Measurements from ENCODE around the gene RRP1B.
A peak's percentile ranks its signal among the peaks of the same experiment; 100 is the strongest.
"Not testable (repeated sequence)": the region's sequence is repeated elsewhere in the genome, so short reads cannot be mapped to it uniquely, and the experiment has no call there.

Gene RRP1B, protein sequence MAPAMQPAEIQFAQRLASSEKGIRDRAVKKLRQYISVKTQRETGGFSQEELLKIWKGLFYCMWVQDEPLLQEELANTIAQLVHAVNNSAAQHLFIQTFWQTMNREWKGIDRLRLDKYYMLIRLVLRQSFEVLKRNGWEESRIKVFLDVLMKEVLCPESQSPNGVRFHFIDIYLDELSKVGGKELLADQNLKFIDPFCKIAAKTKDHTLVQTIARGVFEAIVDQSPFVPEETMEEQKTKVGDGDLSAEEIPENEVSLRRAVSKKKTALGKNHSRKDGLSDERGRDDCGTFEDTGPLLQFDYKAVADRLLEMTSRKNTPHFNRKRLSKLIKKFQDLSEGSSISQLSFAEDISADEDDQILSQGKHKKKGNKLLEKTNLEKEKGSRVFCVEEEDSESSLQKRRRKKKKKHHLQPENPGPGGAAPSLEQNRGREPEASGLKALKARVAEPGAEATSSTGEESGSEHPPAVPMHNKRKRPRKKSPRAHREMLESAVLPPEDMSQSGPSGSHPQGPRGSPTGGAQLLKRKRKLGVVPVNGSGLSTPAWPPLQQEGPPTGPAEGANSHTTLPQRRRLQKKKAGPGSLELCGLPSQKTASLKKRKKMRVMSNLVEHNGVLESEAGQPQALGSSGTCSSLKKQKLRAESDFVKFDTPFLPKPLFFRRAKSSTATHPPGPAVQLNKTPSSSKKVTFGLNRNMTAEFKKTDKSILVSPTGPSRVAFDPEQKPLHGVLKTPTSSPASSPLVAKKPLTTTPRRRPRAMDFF

DNA sequence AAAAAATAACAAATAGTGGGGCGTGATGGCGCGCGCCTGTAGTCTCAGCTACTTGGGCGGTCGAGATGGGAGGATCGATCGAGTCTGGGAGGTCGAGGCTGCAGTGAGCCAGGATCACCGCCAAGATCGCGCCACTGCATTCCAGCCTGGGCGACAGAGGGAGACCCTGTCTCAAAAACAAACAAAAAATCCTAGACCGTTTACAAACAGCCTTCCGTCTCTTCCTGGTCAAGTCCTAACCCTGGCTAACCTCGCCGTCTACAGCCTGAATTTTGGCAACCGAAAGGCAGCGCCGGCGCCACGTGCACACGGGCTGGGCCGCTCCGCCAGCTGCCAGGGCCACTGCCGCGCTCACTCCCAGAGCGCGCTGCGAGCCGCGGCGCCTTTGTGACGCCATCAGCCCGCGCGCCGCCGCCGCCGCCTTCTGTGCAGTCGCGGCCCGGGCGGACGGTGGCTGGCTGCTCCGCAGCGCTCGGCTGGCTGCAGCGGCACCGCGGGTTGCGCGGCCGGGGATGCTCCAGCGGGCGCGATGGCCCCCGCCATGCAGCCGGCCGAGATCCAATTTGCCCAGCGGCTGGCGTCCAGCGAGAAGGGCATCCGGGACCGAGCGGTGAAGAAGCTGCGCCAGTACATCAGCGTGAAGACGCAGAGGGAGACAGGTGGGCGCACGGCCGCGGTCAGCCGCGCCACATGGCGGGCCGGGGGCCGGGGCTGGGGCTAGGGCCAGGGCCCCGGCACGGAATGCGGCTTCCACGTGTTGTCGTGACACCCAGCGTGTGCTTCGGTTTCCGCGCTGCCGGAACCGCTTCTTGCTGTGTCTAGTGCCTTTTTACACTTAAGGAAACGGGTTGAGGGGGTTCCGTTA is at the start of gene RRP1B, which contains the start of gene HSF2BP:
Gene RRP1B, plus strand, starts transcription at position 425 of the 865 bp plus-strand sequence. Its CDS starts 105 bp downstream, at position 530.
Gene HSF2BP, minus strand, starts transcription at position 353 of the 865 bp plus-strand sequence. CDS start 1,392 bp downstream, outside the sequence.
- peak; percentile 76 to 80 for DNase-seq

- DNase-seq, result no peak
These were observed 47.6 kb upstream of the RRP1B start for GRCh38 chr21:43611598-43612369.

DNA sequence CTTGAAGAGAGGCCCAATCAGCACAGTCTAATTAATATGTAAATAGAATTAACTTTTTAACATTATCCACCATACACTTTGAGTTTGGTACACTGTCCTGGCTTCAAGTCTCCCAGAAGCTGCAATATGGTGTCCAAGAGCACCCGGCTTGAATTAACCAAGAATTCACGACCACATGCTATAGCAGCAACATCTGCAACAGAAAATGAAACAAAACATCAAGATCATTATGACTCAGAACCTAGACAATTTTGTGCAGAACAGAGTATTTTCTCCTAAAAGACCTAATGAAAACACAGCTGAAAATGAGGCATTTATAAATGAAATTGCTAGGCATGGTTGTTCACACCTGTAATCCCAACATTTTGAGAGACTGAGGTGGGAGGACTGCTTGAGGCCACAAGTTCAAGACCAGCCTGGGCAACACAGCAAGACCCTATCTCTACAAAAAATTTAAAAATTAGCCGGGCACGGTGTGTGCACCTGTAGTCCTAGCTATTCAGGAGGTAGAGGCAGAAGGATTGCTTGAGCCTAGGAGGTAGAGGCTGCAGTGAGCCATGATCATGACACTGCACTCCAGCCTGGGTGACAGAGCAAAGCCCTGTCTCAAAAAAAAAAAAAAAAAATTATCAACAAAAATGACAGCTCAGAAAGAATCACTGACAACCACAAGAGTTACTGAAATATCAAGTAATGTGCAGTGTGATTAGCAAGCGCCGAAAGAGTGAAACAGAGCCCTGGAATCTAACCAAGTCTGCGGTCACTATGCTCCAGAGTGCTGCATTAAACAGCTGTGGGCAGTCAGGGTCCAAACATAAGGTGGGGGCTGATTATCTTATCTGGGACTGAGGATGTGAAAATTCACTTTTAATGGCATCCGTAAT is 45.4 kb upstream of the RRP1B start:
- DNase-seq, result no peak

DNA sequence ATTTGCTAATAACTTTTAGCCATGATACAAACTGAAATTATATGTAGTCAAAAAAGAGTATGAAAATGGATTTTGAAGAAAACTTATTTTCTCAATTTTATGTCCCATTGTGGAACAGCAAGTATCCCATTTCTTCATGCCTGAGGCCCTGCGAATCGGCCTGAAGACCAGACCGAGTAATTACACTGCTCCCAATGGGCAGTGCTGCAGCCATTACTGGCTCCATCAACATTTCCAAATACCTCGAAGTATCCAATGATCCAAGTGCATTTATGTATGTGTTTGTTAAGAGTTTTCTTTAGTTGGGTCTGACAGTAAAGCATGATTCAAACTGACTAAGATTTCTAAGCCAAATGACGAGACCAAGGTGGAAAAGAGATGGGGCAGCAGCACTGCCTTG is 44.5 kb upstream of the RRP1B start:
- no peak for DNase-seq

- DNase-seq, result not testable (repeated sequence)
These were observed 42.5 kb upstream of the RRP1B start for GRCh38 chr21:43616861-43617260.

- no peak for DNase-seq
These were observed 40.4 kb upstream of the RRP1B start for GRCh38 chr21:43618940-43619339.

- no peak for DNase-seq
These were observed 40.0 kb upstream of the RRP1B start for GRCh38 chr21:43619344-43619743.

GRCh38 chr21:43619856-43620255 is 39.5 kb upstream of the RRP1B start:
- DNase-seq, result no peak

- DNase-seq, result no peak
These were observed 36.6 kb upstream of the RRP1B start for GRCh38 chr21:43622796-43623195.

- no peak for DNase-seq
These were observed 35.8 kb upstream of the RRP1B start for GRCh38 chr21:43623588-43623987.

DNA sequence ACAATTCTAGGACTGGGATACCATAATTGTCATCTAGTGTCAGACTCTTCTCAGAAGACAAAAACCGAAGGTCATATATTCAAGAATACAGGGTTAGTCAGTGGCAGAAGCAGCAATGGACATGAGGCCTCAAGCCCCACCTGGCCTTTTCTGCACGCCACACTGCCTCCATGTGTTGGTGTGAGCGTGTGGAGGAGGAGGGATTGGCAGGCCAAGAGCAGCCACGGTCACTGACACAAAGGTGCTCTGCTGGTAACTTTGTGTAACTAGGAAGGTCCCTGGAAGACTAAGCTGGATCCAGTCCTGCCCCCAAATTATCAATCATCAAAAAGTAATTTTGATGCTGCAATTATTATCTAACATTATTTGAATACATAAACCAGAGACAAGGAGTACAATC is 35.0 kb upstream of the RRP1B start:
- no peak for DNase-seq

GRCh38 chr21:43626390-43626789 is 33.0 kb upstream of the RRP1B start:
- DNase-seq, result no peak

- no peak for DNase-seq
These were observed 31.8 kb upstream of the RRP1B start for GRCh38 chr21:43627527-43627926.

DNA sequence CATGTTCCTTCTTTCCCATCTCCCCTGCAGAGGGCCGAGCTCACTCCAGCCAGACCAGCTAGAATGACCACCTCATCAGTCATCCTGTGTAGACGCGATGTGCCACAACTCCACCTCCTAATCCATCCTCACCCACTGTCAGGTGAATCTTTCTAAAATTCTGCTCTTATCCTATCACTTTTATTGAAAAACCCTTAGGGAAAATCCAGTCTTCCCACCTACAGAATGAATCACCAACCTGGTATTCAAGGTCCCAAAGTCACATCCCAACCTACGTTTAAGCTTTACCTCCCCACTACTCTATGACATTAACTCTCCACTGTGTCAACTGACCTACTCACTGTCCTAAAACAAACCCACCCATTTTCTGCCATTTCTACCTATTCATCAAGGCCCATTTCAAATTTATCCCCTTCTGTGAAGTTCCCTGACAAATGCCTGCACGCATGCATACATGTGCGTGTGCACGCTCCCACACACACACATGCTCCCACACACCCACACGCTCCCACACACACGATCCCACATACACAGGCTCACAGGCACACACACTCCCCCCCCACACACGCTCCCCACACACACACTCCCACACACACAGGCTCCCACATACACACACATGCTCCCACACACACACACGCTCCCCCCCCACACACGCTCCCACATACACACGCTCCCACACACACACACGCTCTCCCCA is 27.8 kb upstream of the RRP1B start:
- no peak for DNase-seq

GRCh38 chr21:43632373-43632905 is 26.9 kb upstream of the RRP1B start:
- no peak for DNase-seq

- DNase-seq, result no peak
These were observed 24.7 kb upstream of the RRP1B start for GRCh38 chr21:43634618-43635017.

DNA sequence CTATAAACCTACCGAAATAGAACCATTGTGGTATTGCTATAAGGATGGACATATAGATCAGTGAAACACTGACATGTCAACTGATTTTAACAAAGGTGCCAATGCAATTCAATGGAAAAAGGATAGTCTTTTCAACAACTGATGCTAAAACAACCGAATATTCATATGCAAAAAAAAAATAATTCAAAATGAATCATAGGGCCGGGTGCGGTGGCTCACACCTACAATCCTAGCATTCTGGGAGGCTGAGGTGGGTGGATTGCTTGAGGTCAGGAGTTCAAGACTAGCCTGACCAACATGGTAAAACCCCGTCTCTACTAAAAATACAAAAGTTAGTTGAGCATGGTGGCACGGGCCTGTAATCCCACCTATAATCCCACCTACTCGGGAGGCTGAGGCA is 23.9 kb upstream of the RRP1B start:
- DNase-seq, result no peak

GRCh38 chr21:43637530-43638158 is 21.7 kb upstream of the RRP1B start:
- DNase-seq, result no peak

- DNase-seq, result no peak
These were observed 19.6 kb upstream of the RRP1B start for GRCh38 chr21:43639470-43640353.
